Measurements from ENCODE around the gene TBCE. TPM values are rescaled to one million over a fixed set of nuclear protein-coding genes. Genes with fewer than 3 reads are reported as not detected.

The TBCE gene
- total RNA-seq, 2 experiments from 2014 or later = 18.8 to 22.1 TPM

GRCh38 chr1:235417086-235417697 lies 50.0 kb downstream of the TBCE start:
- H3K4me3 Mint-ChIP-seq = no peak overlapping the region
- CTCF ChIA-PET = interaction anchor here (0.5 to 3.7 kb wide), 53 partner anchors 9 to 1089 kb away, joined by 3 to 44 read pairs (median 5); no protein-coding TSS in a partner anchor
- peak; percentile 83 for DNase-seq
- H3K27me3 Mint-ChIP-seq (ENCODE audit: low read depth) = no peaks in the 10 kb centered on the region
- H3K36me3 Mint-ChIP-seq (ENCODE audit: low read depth) = peaks cover 2% of the 10 kb centered on the region
- H3K4me1 Mint-ChIP-seq (ENCODE audit: low read depth) = peaks cover 5% of the 10 kb centered on the region
- no peaks in the 10 kb centered on the region for H3K9me3 Mint-ChIP-seq
- no peak overlapping the region for H3K27ac Mint-ChIP-seq
- intact Hi-C loops (cut with micrococcal nuclease) = loop anchor here (1.0 to 2.0 kb wide), 4 partner anchors 256 to 928 kb away; partner anchors contain the start of gene RBM34

GRCh38 chr1:235421751-235422150 lies 54.5 kb downstream of the TBCE start:
- Mint-ChIP-seq H3K27me3 (ENCODE audit: low read depth) (no peaks in the 10 kb centered on the region), H3K36me3 (ENCODE audit: low read depth) (peaks cover 2% of the 10 kb centered on the region), H3K27ac (no peak overlapping the region), H3K4me3 (no peak overlapping the region), H3K4me1 (ENCODE audit: low read depth) (peaks cover 16% of the 10 kb centered on the region), H3K9me3 (no peaks in the 10 kb centered on the region)
- DNase-seq = no peak
- CTCF ChIA-PET = interaction anchor here (0.7 to 1.5 kb wide), 4 partner anchors 21 to 223 kb away, joined by 3 to 4 read pairs (median 4); no protein-coding TSS in a partner anchor
- intact Hi-C loops (cut with micrococcal nuclease) = no loop called here

DNA sequence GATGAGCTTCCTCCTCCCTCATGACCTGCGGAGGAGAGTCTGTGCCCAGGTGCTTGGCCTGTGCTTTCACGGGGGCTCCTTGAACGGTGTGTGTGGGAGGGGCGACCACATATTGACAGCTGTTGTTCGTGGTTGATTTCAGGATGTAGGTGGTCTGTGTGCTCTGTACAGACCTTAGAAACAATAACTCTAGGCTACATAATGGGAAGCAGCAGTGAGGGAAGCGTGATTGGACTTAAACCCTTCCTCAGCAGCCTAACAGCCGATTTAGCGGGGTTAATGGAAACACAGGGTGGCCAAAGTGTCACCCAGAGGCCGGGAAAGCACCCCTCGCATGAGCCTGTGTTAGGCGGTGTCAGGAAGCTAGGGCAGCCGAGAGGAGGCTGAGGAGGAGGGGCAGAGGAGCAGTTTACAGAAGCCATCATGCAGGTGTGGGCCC lies 56.0 kb downstream of the TBCE start:
- Mint-ChIP-seq H3K36me3 (ENCODE audit: low read depth) (no peaks in the 10 kb centered on the region), H3K4me3 (no peak overlapping the region), H3K27me3 (ENCODE audit: low read depth) (no peaks in the 10 kb centered on the region), H3K4me1 (ENCODE audit: low read depth) (peaks cover 16% of the 10 kb centered on the region), H3K27ac (no peak overlapping the region), H3K9me3 (no peaks in the 10 kb centered on the region)
- intact Hi-C loops (cut with micrococcal nuclease) = no loop called here
- DNase-seq = peak; percentile 66
- CTCF ChIA-PET = interaction anchor here (0.6 to 1.4 kb wide), 5 partner anchors 8 to 910 kb away, joined by 3 to 6 read pairs (median 3); no protein-coding TSS in a partner anchor

- CTCF ChIA-PET = interaction anchor here (0.6 to 1.4 kb wide), 5 partner anchors 9 to 922 kb away, joined by 3 to 6 read pairs (median 3); no protein-coding TSS in a partner anchor
- DNase-seq = peak; percentile 26
- Mint-ChIP-seq H3K27me3 (ENCODE audit: low read depth) (no peaks in the 10 kb centered on the region), H3K4me1 (ENCODE audit: low read depth) (peaks cover 16% of the 10 kb centered on the region), H3K4me3 (no peak overlapping the region), H3K36me3 (ENCODE audit: low read depth) (no peaks in the 10 kb centered on the region), H3K9me3 (no peaks in the 10 kb centered on the region), H3K27ac (no peak overlapping the region)
- intact Hi-C loops (cut with micrococcal nuclease) = no loop called here
Observed at GRCh38 chr1:235424092-235424491, 56.9 kb downstream of the TBCE start.

DNA sequence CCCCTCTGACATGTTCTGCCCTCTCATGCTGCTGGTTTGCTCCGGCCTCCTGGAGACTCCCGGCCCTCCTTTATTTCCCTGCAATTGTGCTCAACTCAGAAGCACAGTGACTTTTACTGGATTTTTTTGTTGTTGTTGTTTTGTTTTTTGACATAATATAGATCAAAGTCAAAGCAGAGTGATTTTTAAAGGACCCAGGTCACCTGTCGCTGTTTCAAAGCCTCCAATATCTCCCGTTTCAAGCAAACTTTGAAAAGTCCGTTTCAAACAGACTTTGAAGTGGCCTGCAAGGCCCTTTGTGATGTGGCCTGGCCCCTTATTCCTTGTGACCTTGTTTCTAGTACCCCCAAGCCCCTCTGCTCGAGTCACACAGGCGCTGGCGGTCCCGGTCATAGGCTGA lies 58.1 kb downstream of the TBCE start:
- Mint-ChIP-seq H3K4me3 (no peak overlapping the region), H3K9me3 (no peaks in the 10 kb centered on the region), H3K27ac (no peak overlapping the region), H3K27me3 (ENCODE audit: low read depth) (no peaks in the 10 kb centered on the region), H3K36me3 (ENCODE audit: low read depth) (no peaks in the 10 kb centered on the region), H3K4me1 (ENCODE audit: low read depth) (peaks cover 16% of the 10 kb centered on the region)
- DNase-seq = no peak
- CTCF ChIA-PET = no interaction called here
- intact Hi-C loops (cut with micrococcal nuclease) = no loop called here

GRCh38 chr1:235426143-235426542 lies 58.9 kb downstream of the TBCE start:
- Mint-ChIP-seq H3K4me1 (ENCODE audit: low read depth) (peaks cover 16% of the 10 kb centered on the region), H3K36me3 (ENCODE audit: low read depth) (no peaks in the 10 kb centered on the region), H3K27me3 (ENCODE audit: low read depth) (no peaks in the 10 kb centered on the region), H3K4me3 (no peak overlapping the region), H3K27ac (no peak overlapping the region), H3K9me3 (no peaks in the 10 kb centered on the region)
- DNase-seq = no peak
- CTCF ChIA-PET = interaction anchor here (1.8 kb wide), 1 partner anchor 9 kb away, joined by 7 read pairs; no protein-coding TSS in a partner anchor
- intact Hi-C loops (cut with micrococcal nuclease) = no loop called here

GRCh38 chr1:235426680-235427079 lies 59.5 kb downstream of the TBCE start:
- Mint-ChIP-seq H3K4me1 (ENCODE audit: low read depth) (peaks cover 15% of the 10 kb centered on the region), H3K4me3 (no peak overlapping the region), H3K9me3 (no peaks in the 10 kb centered on the region), H3K27ac (no peak overlapping the region), H3K27me3 (ENCODE audit: low read depth) (no peaks in the 10 kb centered on the region), H3K36me3 (ENCODE audit: low read depth) (no peaks in the 10 kb centered on the region)
- CTCF ChIA-PET = interaction anchor here (0.6 to 1.8 kb wide), 2 partner anchors 10 to 13 kb away, joined by 3 to 7 read pairs; no protein-coding TSS in a partner anchor
- DNase-seq = no peak
- intact Hi-C loops (cut with micrococcal nuclease) = no loop called here

GRCh38 chr1:235427447-235427846 lies 60.2 kb downstream of the TBCE start:
- H3K9me3 Mint-ChIP-seq = no peaks in the 10 kb centered on the region
- no peaks in the 10 kb centered on the region for H3K36me3 Mint-ChIP-seq (ENCODE audit: low read depth)
- H3K4me1 Mint-ChIP-seq (ENCODE audit: low read depth) = peaks cover 14% of the 10 kb centered on the region
- intact Hi-C loops (cut with micrococcal nuclease) = no loop called here
- H3K27me3 Mint-ChIP-seq (ENCODE audit: low read depth) = no peaks in the 10 kb centered on the region
- no peak overlapping the region for H3K4me3 Mint-ChIP-seq
- DNase-seq = no peak
- CTCF ChIA-PET = interaction anchor here (1.8 kb wide), 1 partner anchor 11 kb away, joined by 7 read pairs; no protein-coding TSS in a partner anchor
- no peak overlapping the region for H3K27ac Mint-ChIP-seq

DNA sequence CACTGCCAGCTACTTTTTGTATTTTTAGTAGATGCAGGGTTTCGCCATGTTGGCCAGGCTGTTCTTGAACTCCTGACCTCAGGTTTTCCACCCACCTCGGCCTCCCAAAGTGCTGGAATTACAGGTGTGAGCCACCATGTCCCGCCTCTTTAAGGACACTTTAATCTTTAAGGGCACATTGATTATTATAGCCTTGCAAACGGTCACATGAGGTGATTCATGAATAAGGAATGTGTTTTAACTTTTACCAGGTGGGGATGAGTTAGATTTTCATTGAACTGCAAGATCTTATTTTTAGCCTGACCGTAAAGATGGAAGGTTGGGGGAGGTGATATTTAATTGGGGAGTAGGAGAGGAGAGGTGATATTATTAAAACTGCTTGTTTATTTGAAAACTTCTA lies 61.9 kb downstream of the TBCE start:
- H3K4me1 Mint-ChIP-seq (ENCODE audit: low read depth) = no peaks in the 10 kb centered on the region
- peaks cover 4% of the 10 kb centered on the region for H3K36me3 Mint-ChIP-seq (ENCODE audit: low read depth)
- H3K27ac Mint-ChIP-seq = no peak overlapping the region
- no peaks in the 10 kb centered on the region for H3K27me3 Mint-ChIP-seq (ENCODE audit: low read depth)
- CTCF ChIA-PET = no interaction called here
- intact Hi-C loops (cut with micrococcal nuclease) = no loop called here
- no peak for DNase-seq
- no peak overlapping the region for H3K4me3 Mint-ChIP-seq
- no peaks in the 10 kb centered on the region for H3K9me3 Mint-ChIP-seq

DNA sequence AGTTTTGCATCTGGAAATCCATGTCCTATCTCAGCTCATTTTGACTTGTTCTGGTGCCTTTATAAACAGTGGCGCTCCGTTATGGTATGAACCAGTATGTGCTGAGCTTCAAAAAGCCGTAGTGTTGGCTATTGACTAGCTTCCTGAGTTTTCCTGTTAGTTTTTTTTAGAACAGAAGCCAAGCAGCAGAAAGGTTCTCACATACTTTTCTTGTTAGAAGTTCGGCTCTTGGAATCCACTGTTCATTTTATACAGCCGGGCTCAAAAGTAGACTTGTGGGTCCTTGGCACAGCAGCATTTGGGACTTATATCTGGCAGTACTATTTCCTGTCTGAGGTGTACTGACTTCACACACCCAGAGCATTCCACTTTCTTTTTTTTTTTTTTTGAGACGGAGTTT lies 63.8 kb downstream of the TBCE start:
- Mint-ChIP-seq H3K27me3 (ENCODE audit: low read depth) (no peaks in the 10 kb centered on the region), H3K9me3 (no peaks in the 10 kb centered on the region), H3K4me1 (ENCODE audit: low read depth) (no peaks in the 10 kb centered on the region), H3K36me3 (ENCODE audit: low read depth) (peaks cover 4% of the 10 kb centered on the region), H3K27ac (no peak overlapping the region), H3K4me3 (no peak overlapping the region)
- no peak for DNase-seq
- intact Hi-C loops (cut with micrococcal nuclease) = no loop called here
- CTCF ChIA-PET = interaction anchor here (0.7 kb wide), 2 partner anchors 15 to 211 kb away, joined by 3 to 4 read pairs; no protein-coding TSS in a partner anchor

DNA sequence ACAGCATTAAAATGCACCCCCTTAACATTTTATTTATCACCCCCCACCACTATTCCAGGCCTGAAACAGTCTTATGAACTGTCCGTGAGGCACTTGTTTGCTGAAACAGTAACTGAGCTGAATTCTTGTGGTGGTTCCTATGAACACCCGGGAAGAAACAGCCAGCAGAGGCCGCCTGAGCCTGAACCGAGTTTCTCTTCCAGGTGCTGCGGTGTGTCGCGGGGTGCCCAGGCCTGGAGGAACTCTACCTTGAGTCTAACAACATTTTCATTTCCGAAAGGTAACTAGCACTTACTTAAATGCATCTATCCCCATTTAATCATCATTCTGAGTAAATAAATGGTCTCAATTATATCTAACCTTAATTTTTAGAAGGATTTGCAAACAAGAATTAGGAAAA lies 66.8 kb downstream of the TBCE start:
- DNase-seq = no peak
- CTCF ChIA-PET = no interaction called here
- intact Hi-C loops (cut with micrococcal nuclease) = no loop called here
- no peaks in the 10 kb centered on the region for H3K27me3 Mint-ChIP-seq (ENCODE audit: low read depth)
- H3K27ac Mint-ChIP-seq = no peak overlapping the region
- no peaks in the 10 kb centered on the region for H3K9me3 Mint-ChIP-seq
- H3K4me3 Mint-ChIP-seq = no peak overlapping the region
- no peaks in the 10 kb centered on the region for H3K4me1 Mint-ChIP-seq (ENCODE audit: low read depth)
- H3K36me3 Mint-ChIP-seq (ENCODE audit: low read depth) = peaks cover 13% of the 10 kb centered on the region

GRCh38 chr1:235441159-235441685 lies 74.0 kb downstream of the TBCE start:
- Mint-ChIP-seq H3K9me3 (no peaks in the 10 kb centered on the region), H3K36me3 (ENCODE audit: low read depth) (peaks cover 13% of the 10 kb centered on the region), H3K4me3 (no peak overlapping the region), H3K27ac (no peak overlapping the region), H3K27me3 (ENCODE audit: low read depth) (no peaks in the 10 kb centered on the region), H3K4me1 (ENCODE audit: low read depth) (peaks cover 3% of the 10 kb centered on the region)
- no peak for DNase-seq
- intact Hi-C loops (cut with micrococcal nuclease) = no loop called here
- CTCF ChIA-PET = interaction anchor here (0.6 kb wide), 2 partner anchors 42 to 47 kb away, joined by 5 to 7 read pairs; no protein-coding TSS in a partner anchor
